Testis (tissue), 3 donors: ENCODE results near the gene FSTL1. TPM values are rescaled to one million over a fixed set of nuclear protein-coding genes. Genes with fewer than 3 reads are reported as not detected.

Experiments used
- DNase-seq: peaks from one replicate; pipeline ENCODE4 v3.0.0-alpha.2; 2019
- H3K27ac ChIP-seq, 2 donors: fragments of 200-600 bp; sonication (generic); one replicate each; pipeline ENCODE4 v1.5.1; 2019
- H3K27me3 ChIP-seq: fragments of 200-600 bp; sonication (generic); one replicate; pipeline ENCODE4 v1.5.1; 2019
- H3K36me3 ChIP-seq: fragments of 200-600 bp; sonication (generic); one replicate; pipeline ENCODE4 v1.5.1; 2017; ENCODE audit warnings: low read depth; ENCODE audit errors: missing control alignments
- H3K4me1 ChIP-seq: fragments of 200-600 bp; sonication (generic); one replicate; pipeline ENCODE4 v1.5.1; 2019
- H3K4me3 ChIP-seq, 2 donors: fragments of 200-600 bp; sonication (generic); one replicate each; pipeline ENCODE4 v1.5.1; 2017 to 2019
- H3K9me3 ChIP-seq: fragments of 200-600 bp; sonication (generic); one replicate; pipeline ENCODE4 v1.5.1; 2017
- CTCF ChIP-seq, 3 experiments: fragments of 450-650 bp in 2 of 3; fragments of 200-600 bp in 1 of 3; sonication (generic) in 1 of 3; IDR thresholded peaks; one replicate each; pipeline ENCODE4 v1.5.1; 2016 to 2019; ENCODE audit warnings: antibody characterized with exemption in 3 of 3, mild to moderate bottlenecking in 2 of 3, moderate library complexity in 1 of 3
- POLR2A ChIP-seq: fragments of 450-650 bp; IDR thresholded peaks from one replicate; pipeline ENCODE4 v1.6.1; 2017; ENCODE audit warnings: antibody characterized with exemption, mild to moderate bottlenecking, moderate library complexity
- WGBS, 2 donors: methylation state at CpG; one replicate each; pipeline ENCODE4 v1.1.5; 2018; 5-methylcytosine and 5-hydroxymethylcytosine counted together
- intact Hi-C: fragments of 100-400 bp; cut with DNase I; formaldehyde crosslinking; loops from one replicate; pipeline ENCODE4 v1.15.1; 2023; ENCODE audit warnings: low total_unique reads
- polyA plus RNA-seq: library from polyadenylated mRNA; stranded (reverse); fragments of 350-450 nt; fragmentation: Illumina TruSeq; extraction: RNeasy Lipid Tissue Mini Kit (QIAGEN cat#74804); gene quantifications from one replicate; pipeline ENCODE4 v1.2.3, GENCODE V29; 2014; ENCODE audit warnings: low read depth, low replicate concordance; ENCODE audit not compliant: insufficient read depth
- total RNA-seq, 2 donors: library from RNA; depleted of rRNA; stranded (reverse); fragments of >200 nt; gene quantifications; one replicate each; pipeline ENCODE4 v1.2.3, GENCODE V29; 2016

The FSTL1 gene
- total and polyA plus RNA-seq, 3 donors from 2014 or later: 35.0 to 122 (median 73.8) TPM

GRCh38 chr3:120440762-120441161 lies 10.0 kb downstream of the FSTL1 start:
- Histone ChIP-seq H3K4me3 (no peak overlapping the region), H3K27me3 (no peaks in the 10 kb centered on the region), H3K36me3 (no peaks in the 10 kb centered on the region), H3K9me3 (no peaks in the 10 kb centered on the region), H3K27ac (peak overlapping the region in 1 of 2 donors; percentile 40), H3K4me1 (peaks cover 12% of the 10 kb centered on the region)
- TF ChIP-seq POLR2A (no peak), CTCF (IDR thresholded peaks at IDR 0.05) (no peak)
- 39 to 57% methylated on average over 3 of the region's 3 CpGs for WGBS, 2 donors
- intact Hi-C loops: no loop called here
- no peak for DNase-seq

DNA sequence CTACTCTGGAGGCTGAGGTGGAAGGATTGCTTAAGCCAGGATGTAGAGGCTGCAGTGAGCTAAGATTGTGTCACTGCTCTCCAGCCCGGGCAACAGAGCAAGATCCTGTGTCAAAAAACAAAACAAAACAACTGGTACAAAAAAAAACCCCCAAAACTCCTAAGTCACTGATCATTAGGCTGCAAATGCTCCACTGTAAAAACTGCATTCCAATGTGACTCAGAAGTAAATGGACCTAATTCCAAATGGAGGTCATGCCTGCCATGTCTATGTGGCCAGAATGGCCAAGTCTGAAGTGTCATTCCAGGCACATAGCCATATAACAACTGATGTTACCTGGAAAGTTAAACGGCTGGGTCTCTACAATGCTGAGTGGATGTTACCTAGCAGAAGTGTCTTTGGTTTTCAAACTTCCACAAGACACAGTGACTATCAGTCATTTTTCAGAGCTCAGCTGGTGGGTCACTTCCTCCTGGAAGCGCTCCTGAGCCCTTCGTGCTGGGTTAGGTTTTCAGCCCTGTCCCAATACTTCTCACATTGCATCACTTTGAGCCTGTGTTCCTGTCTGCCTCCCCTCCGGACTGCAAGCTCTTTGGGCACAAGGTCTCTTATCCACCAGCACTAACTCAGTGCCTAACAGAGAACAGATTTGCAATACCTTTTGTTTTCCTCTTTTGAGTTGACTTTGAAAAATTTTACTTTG lies 10.6 kb downstream of the FSTL1 start:
- no peak for DNase-seq
- Histone ChIP-seq H3K4me1 (peaks cover 12% of the 10 kb centered on the region), H3K27me3 (no peaks in the 10 kb centered on the region), H3K27ac (no peak overlapping the region), H3K4me3 (no peak overlapping the region), H3K36me3 (no peaks in the 10 kb centered on the region), H3K9me3 (no peaks in the 10 kb centered on the region)
- 87% methylated on average over 5 of the region's 5 CpGs for WGBS, 2 donors
- TF ChIP-seq CTCF (IDR thresholded peaks at IDR 0.05) (no peak), POLR2A (no peak)
- intact Hi-C loops: no loop called here

GRCh38 chr3:120438665-120439370 lies 12.0 kb downstream of the FSTL1 start:
- TF ChIP-seq CTCF (IDR thresholded peaks at IDR 0.05) (no peak), POLR2A (no peak)
- peak; percentile 52 for DNase-seq
- Histone ChIP-seq H3K4me1 (peaks cover 12% of the 10 kb centered on the region), H3K9me3 (no peaks in the 10 kb centered on the region), H3K4me3 (no peak overlapping the region), H3K27me3 (no peaks in the 10 kb centered on the region), H3K36me3 (no peaks in the 10 kb centered on the region), H3K27ac (peak overlapping the region in 1 of 2 donors; percentile 55)
- intact Hi-C loops: no loop called here
- 46 to 52% methylated on average over 10 of the region's 10 CpGs for WGBS, 2 donors

- DNase-seq: no peak
- intact Hi-C loops: no loop called here
- H3K36me3 ChIP-seq: no peaks in the 10 kb centered on the region
- H3K9me3 ChIP-seq: no peaks in the 10 kb centered on the region
- H3K4me1 ChIP-seq: peaks cover 14% of the 10 kb centered on the region
- TF ChIP-seq CTCF (IDR thresholded peaks at IDR 0.05) (no peak), POLR2A (no peak)
- H3K27ac ChIP-seq: peak overlapping the region in 1 of 2 donors; percentile 55
- 92 to 95% methylated on average over 4 of the region's 4 CpGs for WGBS, 2 donors
- H3K4me3 ChIP-seq: no peak overlapping the region
- no peaks in the 10 kb centered on the region for H3K27me3 ChIP-seq
These were observed 12.6 kb downstream of the FSTL1 start for GRCh38 chr3:120438216-120438615.
